Activated naive CD8-positive, alpha-beta T cell (primary cell): ENCODE measurements around the gene COG2.
"Not testable (repeated sequence)": the region's sequence is repeated elsewhere in the genome, so short reads cannot be mapped to it uniquely, and the experiment has no call there.

Experiments
- H3K27ac Mint-ChIP-seq: one replicate; pipeline ENCODE4 v1.8.0; 2021; ENCODE audit warnings: mixed read lengths
- H3K27me3 Mint-ChIP-seq: one replicate; pipeline ENCODE4 v1.8.0; 2021; ENCODE audit warnings: mixed read lengths
- H3K36me3 Mint-ChIP-seq: one replicate; pipeline ENCODE4 v1.8.0; 2021; ENCODE audit warnings: mixed read lengths
- H3K4me1 Mint-ChIP-seq: one replicate; pipeline ENCODE4 v1.8.0; 2021; ENCODE audit warnings: low read depth, mixed read lengths
- H3K4me3 Mint-ChIP-seq: one replicate; pipeline ENCODE4 v1.8.0; 2021; ENCODE audit warnings: mild to moderate bottlenecking, mixed read lengths
- H3K9me3 Mint-ChIP-seq: one replicate; pipeline ENCODE4 v1.8.0; 2021; ENCODE audit warnings: low read depth, mixed read lengths

Gene COG2

DNA sequence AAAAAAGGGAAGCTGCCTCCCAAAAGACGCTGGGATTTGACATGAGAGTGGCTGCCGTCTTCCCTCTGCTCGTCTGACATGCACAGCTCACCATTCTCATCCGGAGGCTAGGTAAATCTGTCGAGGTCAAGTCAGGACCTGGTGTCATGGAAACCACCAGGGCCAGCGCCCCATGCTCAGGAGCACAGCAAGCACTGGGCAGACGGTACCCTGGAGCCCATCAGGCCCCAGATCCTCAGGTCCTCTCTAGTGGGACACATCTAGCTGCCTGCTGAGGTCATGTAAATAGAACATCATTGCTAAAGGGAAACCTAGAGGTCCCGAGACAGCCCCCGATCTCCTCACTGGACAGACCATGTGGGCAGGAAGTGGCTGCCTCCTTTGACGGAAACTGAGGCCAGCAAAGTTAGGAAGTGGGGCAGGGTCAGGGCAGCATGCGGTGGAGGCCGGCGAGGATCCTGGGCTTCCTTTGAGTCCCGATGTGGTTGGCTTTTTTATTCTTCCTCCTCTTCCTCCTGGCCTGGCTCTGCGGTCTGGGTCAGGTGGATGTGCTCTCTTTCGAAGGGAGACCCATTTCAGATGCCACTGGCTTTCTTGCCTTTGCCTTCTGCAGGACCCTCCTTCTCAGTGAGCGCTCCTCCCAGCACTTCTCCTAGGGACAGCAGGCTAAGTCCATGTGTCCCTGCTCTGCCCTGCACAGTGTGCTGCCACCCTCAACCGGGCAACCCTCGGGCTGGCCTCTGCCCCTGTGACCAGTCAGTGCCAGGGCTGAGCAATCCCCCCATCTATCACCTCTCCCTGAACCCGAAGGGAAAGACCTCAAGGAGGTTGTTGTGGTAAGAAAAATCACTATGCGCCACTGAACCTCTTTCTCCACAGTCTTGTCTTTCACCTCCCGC, 65.7 kb downstream of the COG2 start:
- Mint-ChIP-seq H3K4me3 (no peak overlapping the region), H3K9me3 (no peaks in the 10 kb centered on the region), H3K4me1 (no peaks in the 10 kb centered on the region), H3K27ac (no peak overlapping the region), H3K36me3 (no peaks in the 10 kb centered on the region), H3K27me3 (peaks cover 10% of the 10 kb centered on the region)

- H3K9me3 Mint-ChIP-seq, result no peaks in the 10 kb centered on the region
- H3K27me3 Mint-ChIP-seq, result peaks cover 11% of the 10 kb centered on the region
- H3K27ac Mint-ChIP-seq, result no peak overlapping the region
- H3K4me3 Mint-ChIP-seq, result no peak overlapping the region
- no peaks in the 10 kb centered on the region for H3K4me1 Mint-ChIP-seq
- H3K36me3 Mint-ChIP-seq, result no peaks in the 10 kb centered on the region
Measured at GRCh38 chr1:230708631-230709580, 66.6 kb downstream of the COG2 start.

DNA sequence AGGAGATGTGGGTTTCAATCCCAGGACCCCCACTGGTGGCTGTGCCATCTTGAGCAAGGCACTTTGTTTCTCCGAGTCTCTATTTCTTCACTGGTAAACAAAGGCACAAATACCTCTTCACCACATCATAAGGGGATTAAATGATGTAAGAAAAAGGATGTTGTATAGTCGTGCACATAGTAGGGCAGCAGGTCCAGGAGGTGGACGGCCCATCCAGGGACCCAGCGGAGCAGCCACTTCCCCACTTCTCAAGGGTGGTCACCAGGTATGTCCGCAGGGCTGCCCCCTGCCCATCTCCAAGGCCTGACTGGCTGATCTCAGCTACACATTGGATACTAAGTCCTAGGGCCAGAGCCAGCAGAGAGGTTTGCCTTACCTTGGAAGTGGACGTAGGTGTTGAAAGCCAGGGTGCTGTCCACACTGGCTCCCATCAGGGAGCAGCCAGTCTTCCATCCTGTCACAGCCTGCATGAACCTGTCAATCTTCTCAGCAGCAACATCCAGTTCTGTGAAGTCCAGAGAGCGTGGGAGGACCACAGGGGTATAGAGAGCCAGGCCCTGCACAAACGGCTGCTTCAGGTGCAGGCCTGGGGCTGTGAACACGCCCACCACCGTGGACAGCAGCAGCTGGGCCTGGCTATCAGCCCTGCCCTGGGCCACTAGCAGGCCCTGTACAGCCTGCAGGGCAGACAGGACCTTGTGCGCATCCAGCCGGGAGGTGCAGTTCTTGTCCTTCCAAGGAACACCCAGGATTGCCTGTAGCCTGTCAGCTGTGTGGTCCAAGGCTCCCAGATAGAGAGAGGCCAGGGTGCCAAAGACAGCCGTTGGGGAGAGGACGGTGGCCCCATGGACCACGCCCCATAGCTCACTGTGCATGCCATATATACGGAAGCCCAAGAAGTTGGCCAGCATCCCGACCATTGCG, 67.6 kb downstream of the COG2 start:
- H3K27me3 Mint-ChIP-seq, result peaks cover 11% of the 10 kb centered on the region
- H3K9me3 Mint-ChIP-seq, result no peaks in the 10 kb centered on the region
- H3K4me3 Mint-ChIP-seq, result no peak overlapping the region
- no peaks in the 10 kb centered on the region for H3K36me3 Mint-ChIP-seq
- no peaks in the 10 kb centered on the region for H3K4me1 Mint-ChIP-seq
- no peak overlapping the region for H3K27ac Mint-ChIP-seq

GRCh38 chr1:230710543-230710904, 68.2 kb downstream of the COG2 start:
- Mint-ChIP-seq H3K27me3 (peaks cover 11% of the 10 kb centered on the region), H3K4me1 (no peaks in the 10 kb centered on the region), H3K4me3 (no peak overlapping the region), H3K27ac (no peak overlapping the region), H3K36me3 (no peaks in the 10 kb centered on the region), H3K9me3 (no peaks in the 10 kb centered on the region)

DNA sequence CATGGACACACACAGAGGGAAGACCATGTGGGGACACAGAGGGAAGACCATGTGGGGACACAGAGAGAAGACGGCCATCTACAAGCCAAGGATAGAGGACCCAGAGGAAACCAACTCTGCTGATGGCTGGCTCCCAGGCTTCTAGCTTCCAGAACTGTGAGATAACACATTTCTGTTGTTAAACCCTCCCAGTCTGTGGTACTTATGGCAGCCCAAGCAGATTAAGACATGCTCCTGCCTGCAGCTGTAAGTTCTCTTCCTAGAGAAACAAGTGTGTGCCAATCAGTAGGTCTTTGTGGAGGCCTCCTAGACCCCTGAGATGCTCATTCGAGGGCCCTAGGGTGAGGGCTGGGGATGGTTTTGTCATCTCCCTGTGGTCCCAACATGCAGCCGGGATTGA, 69.0 kb downstream of the COG2 start:
- Mint-ChIP-seq H3K4me3 (no peak overlapping the region), H3K9me3 (no peaks in the 10 kb centered on the region), H3K27me3 (peaks cover 11% of the 10 kb centered on the region), H3K36me3 (peaks cover 2% of the 10 kb centered on the region), H3K27ac (no peak overlapping the region), H3K4me1 (no peaks in the 10 kb centered on the region)

GRCh38 chr1:230712470-230712942, 70.2 kb downstream of the COG2 start:
- Mint-ChIP-seq H3K36me3 (peaks cover 2% of the 10 kb centered on the region), H3K4me3 (no peak overlapping the region), H3K27me3 (peaks cover 9% of the 10 kb centered on the region), H3K4me1 (no peaks in the 10 kb centered on the region), H3K27ac (no peak overlapping the region), H3K9me3 (peaks cover 3% of the 10 kb centered on the region)

- peaks cover 7% of the 10 kb centered on the region for H3K27me3 Mint-ChIP-seq
- H3K27ac Mint-ChIP-seq, result no peak overlapping the region
- no peak overlapping the region for H3K4me3 Mint-ChIP-seq
- H3K4me1 Mint-ChIP-seq, result no peaks in the 10 kb centered on the region
- H3K36me3 Mint-ChIP-seq, result peaks cover 2% of the 10 kb centered on the region
- H3K9me3 Mint-ChIP-seq, result peaks cover 3% of the 10 kb centered on the region
Measured at GRCh38 chr1:230713138-230713537, 70.9 kb downstream of the COG2 start.

GRCh38 chr1:230713547-230713914, 71.2 kb downstream of the COG2 start:
- peaks cover 2% of the 10 kb centered on the region for H3K36me3 Mint-ChIP-seq
- peaks cover 3% of the 10 kb centered on the region for H3K9me3 Mint-ChIP-seq
- H3K27ac Mint-ChIP-seq, result no peak overlapping the region
- no peaks in the 10 kb centered on the region for H3K4me1 Mint-ChIP-seq
- no peak overlapping the region for H3K4me3 Mint-ChIP-seq
- peaks cover 6% of the 10 kb centered on the region for H3K27me3 Mint-ChIP-seq

DNA sequence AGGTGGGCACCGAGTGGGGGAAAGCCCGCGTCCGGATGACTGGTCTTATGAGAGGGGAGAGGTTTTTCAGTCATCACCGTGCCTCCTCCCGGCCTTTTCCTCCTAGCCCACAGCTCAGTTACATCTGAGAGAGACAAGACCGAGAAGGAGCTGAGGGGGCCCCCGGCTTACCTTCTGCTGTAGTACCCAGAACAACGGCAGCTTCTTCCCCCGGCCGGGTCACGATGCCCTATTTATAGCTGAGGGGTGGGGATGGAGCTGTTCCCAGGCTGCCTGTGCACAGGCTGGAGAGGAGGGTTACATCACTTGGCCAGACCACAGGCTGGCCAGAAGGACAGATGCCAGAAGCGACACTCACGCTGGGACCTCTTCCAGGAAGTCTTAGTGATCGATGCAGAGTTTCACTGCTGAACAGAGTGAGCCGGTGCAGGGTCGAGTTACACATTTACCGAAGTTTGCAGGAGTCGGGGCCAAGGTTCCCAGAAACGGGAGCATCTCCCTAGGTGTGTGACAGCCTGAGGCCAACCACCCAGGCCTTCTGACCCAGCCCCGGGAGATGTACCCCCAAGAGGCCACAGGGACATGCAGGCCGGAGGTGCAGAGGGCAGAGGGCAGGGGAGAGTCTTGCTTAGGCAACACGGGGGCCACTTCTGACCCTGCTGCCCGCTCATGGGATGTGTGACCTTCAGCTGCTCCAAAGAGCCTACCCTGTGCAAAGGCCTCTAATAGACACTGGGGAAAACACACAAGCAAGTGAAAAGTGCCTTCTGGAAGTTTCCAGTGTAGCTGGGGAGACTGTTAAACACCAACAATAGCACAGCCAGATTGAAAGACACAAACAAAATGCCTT, 71.9 kb downstream of the COG2 start, which contains the start of gene AGT:
TSS of gene AGT (minus strand) at position 208 of the 850 bp plus-strand sequence. CDS start 3,299 bp downstream, outside the sequence.
- peaks cover 3% of the 10 kb centered on the region for H3K9me3 Mint-ChIP-seq
- H3K27ac Mint-ChIP-seq, result no peak within 1 kb of the TSS
- H3K4me1 Mint-ChIP-seq, result no peaks in the 10 kb centered on the region
- no peak within 1 kb of the TSS for H3K4me3 Mint-ChIP-seq
- peaks cover 6% of the 10 kb centered on the region for H3K27me3 Mint-ChIP-seq
- peaks cover 2% of the 10 kb centered on the region for H3K36me3 Mint-ChIP-seq

GRCh38 chr1:230715510-230715909, 73.2 kb downstream of the COG2 start:
- H3K27ac Mint-ChIP-seq, result no peak overlapping the region
- H3K4me1 Mint-ChIP-seq, result no peaks in the 10 kb centered on the region
- H3K27me3 Mint-ChIP-seq, result peaks cover 6% of the 10 kb centered on the region
- no peak overlapping the region for H3K4me3 Mint-ChIP-seq
- H3K36me3 Mint-ChIP-seq, result peaks cover 2% of the 10 kb centered on the region
- H3K9me3 Mint-ChIP-seq, result peaks cover 3% of the 10 kb centered on the region

DNA sequence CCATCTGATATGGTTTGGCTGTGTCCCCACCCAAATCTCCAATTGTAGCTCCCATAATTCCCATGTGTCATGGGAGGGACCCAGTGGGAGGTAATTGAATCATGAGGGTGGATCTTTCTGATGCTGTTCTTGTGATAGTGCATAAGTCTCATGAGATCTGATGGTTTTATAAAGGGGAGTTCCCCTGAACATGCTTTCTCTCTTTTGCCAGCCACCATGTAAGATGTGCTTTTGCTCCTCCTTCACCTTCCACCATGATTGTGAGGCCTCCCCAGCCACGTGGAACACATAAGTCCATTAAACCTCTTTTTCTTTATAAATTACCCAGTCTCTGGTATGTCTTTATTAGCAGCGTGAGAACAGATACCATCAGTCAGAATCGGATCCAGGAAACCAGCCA, 74.2 kb downstream of the COG2 start:
- not testable (repeated sequence) for H3K4me3 Mint-ChIP-seq, H3K4me1 Mint-ChIP-seq, H3K27ac Mint-ChIP-seq, H3K27me3 Mint-ChIP-seq, H3K36me3 Mint-ChIP-seq, H3K9me3 Mint-ChIP-seq

DNA sequence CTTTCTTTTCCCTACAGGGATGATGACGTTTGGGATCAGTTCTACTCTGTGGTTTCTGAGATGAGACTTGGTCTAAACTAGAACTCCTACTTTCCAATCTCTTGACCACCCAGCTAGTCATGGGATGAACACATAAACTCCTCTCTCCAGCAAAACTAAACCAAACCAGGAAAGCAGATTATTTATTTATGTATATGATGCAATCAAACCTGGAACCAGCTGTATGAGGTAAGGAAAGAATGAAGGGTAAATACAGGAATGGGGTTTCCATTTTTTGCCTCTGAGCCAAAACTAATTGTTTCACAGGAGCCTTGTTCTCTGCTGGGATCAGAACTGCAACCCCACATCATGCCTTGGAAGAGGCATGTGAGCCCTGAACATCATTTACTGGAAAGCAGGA, 75.0 kb downstream of the COG2 start:
- Mint-ChIP-seq H3K36me3 (peaks cover 5% of the 10 kb centered on the region), H3K27me3 (peaks cover 6% of the 10 kb centered on the region), H3K27ac (no peak overlapping the region), H3K4me3 (no peak overlapping the region), H3K4me1 (no peaks in the 10 kb centered on the region), H3K9me3 (peaks cover 3% of the 10 kb centered on the region)

GRCh38 chr1:230721849-230722522, 79.7 kb downstream of the COG2 start:
- H3K27me3 Mint-ChIP-seq, H3K27ac Mint-ChIP-seq, H3K4me3 Mint-ChIP-seq, H3K9me3 Mint-ChIP-seq, H3K4me1 Mint-ChIP-seq, H3K36me3 Mint-ChIP-seq: not testable (repeated sequence)
